Measurements from ENCODE around the gene CDH4. TPM values are rescaled to one million over a fixed set of nuclear protein-coding genes. Genes with fewer than 3 reads are reported as not detected.

The CDH4 gene
- total and polyA plus RNA-seq, 2 donors: 0.04 to 0.42 TPM

- no peak for DNase-seq (ENCODE audit: extremely low spot score)
- Histone ChIP-seq H3K27ac (ENCODE audit: low read depth) (no peak overlapping the region), H3K4me3 (ENCODE audit: low read depth, low read length) (no peak overlapping the region), H3K4me1 (ENCODE audit: insufficient read depth) (no peaks in the 10 kb centered on the region), H3K36me3 (ENCODE audit: insufficient read depth) (no peaks in the 10 kb centered on the region)
- 83% methylated on average over 21 of the region's 21 CpGs for WGBS
Observed at GRCh38 chr20:61730631-61731362, 478.7 kb downstream of the CDH4 start.

GRCh38 chr20:61731363-61732181, 479.5 kb downstream of the CDH4 start:
- Histone ChIP-seq H3K4me3 (ENCODE audit: low read depth, low read length) (no peak overlapping the region), H3K27ac (ENCODE audit: low read depth) (no peak overlapping the region), H3K4me1 (ENCODE audit: insufficient read depth) (no peaks in the 10 kb centered on the region), H3K36me3 (ENCODE audit: insufficient read depth) (no peaks in the 10 kb centered on the region)
- DNase-seq (ENCODE audit: extremely low spot score): no peak
- 78% methylated on average over 22 of the region's 22 CpGs for WGBS

DNA sequence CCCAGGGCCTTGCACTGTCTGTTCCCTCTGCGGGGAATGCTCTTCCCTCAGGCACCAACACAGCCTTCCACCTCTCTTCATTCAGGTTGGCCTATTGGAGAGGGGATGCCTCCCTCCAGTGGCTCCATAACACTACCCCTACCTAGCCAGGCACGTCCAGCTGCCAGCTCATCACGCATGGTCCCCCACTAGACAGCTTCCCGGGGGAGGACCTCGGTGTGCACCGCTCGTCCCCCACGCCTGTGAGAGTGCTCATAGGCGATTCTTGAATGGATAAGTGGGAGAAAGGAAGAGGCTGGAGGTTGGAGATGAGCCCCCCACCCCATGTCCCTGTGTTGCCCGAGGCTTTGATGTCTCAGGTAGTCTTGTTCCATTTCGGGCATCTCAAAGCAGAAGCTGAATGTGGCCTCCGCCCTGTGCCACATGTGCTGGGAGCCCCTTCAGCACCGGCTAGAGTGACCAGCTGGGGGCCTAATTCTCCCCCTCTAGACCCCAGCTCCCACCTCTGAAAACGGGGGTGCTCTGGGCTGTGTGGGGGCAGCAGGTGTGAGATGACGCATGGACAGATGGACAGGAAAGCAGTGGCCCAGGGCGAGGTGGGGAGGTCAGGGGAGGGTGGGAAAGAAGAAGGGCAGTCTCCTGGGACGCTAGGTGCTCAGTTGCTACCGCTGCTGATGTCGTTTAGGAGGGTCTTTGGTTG, 480.6 kb downstream of the CDH4 start:
- H3K36me3 ChIP-seq (ENCODE audit: insufficient read depth): no peaks in the 10 kb centered on the region
- 81% methylated on average over 19 of the region's 19 CpGs for WGBS
- H3K27ac ChIP-seq (ENCODE audit: low read depth): no peak overlapping the region
- no peaks in the 10 kb centered on the region for H3K4me1 ChIP-seq (ENCODE audit: insufficient read depth)
- DNase-seq (ENCODE audit: extremely low spot score): no peak
- no peak overlapping the region for H3K4me3 ChIP-seq (ENCODE audit: low read depth, low read length)

GRCh38 chr20:61733216-61733615, 481.2 kb downstream of the CDH4 start:
- H3K36me3 ChIP-seq (ENCODE audit: insufficient read depth): no peaks in the 10 kb centered on the region
- DNase-seq (ENCODE audit: extremely low spot score): no peak
- H3K27ac ChIP-seq (ENCODE audit: low read depth): no peak overlapping the region
- no peak overlapping the region for H3K4me3 ChIP-seq (ENCODE audit: low read depth, low read length)
- 71% methylated on average over 13 of the region's 13 CpGs for whole genome bisulfite sequencing
- no peaks in the 10 kb centered on the region for H3K4me1 ChIP-seq (ENCODE audit: insufficient read depth)

GRCh38 chr20:61733891-61734732, 482.1 kb downstream of the CDH4 start:
- no peak for DNase-seq (ENCODE audit: extremely low spot score)
- Histone ChIP-seq H3K36me3 (ENCODE audit: insufficient read depth) (no peaks in the 10 kb centered on the region), H3K4me3 (ENCODE audit: low read depth, low read length) (no peak overlapping the region), H3K4me1 (ENCODE audit: insufficient read depth) (no peaks in the 10 kb centered on the region), H3K27ac (ENCODE audit: low read depth) (no peak overlapping the region)
- WGBS: 43% methylated on average over 28 of the region's 28 CpGs

DNA sequence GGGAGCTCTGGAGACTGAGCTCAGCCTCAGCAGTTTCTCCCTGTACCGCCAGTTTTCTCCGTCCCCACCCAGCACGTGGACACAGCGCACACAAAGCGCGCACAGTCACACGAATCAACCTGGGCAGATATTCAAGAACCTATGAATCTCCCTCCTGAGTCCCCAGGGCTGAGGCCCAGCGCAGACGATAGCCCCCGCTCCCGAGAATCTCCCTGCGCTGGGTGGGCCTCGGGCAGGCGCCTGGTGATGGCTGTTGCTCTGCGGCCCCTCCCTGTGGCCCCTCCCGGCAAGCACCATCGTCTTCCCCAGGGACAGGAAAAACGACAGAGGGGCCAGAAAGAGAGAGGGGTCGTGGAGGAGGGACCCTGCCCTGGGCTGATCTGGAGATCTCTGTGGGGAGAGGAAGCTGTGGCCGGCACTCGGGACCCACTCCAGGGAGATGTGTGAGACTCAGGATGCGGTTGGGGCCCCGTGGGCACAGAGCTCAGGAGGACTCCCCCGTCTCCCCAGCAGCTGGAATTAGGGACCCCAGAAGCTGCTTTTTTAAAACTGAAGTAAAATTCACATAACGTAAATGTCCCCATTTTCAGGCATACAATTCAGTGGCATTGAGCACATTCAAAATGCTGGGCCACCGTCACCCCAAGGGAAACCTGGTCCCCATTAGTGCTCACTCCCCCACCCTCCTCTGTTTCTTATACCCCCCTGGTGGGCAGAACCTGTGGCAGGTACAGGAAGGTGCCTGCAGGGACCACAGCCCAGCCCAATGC, 482.9 kb downstream of the CDH4 start:
- no peak overlapping the region for H3K27ac ChIP-seq (ENCODE audit: low read depth)
- no peak overlapping the region for H3K4me3 ChIP-seq (ENCODE audit: low read depth, low read length)
- H3K4me1 ChIP-seq (ENCODE audit: insufficient read depth): no peaks in the 10 kb centered on the region
- 60% methylated on average over 26 of the region's 26 CpGs for WGBS
- DNase-seq (ENCODE audit: extremely low spot score): no peak
- no peaks in the 10 kb centered on the region for H3K36me3 ChIP-seq (ENCODE audit: insufficient read depth)

DNA sequence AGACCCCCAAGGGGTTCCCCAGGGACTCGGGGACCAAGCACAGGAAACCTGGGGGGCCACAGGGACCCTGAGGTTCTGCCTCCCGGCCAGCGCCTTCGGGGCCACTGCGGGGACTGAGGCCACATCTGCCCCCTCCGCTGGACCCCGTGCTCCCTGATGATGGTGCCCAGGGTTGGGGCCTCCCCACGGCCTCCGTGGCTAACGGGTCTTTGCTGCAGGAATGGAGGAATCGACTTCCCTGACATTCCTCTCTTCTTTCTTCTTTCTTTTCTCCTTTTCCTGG, 483.4 kb downstream of the CDH4 start:
- DNase-seq (ENCODE audit: extremely low spot score): no peak
- Histone ChIP-seq H3K36me3 (ENCODE audit: insufficient read depth) (no peaks in the 10 kb centered on the region), H3K27ac (ENCODE audit: low read depth) (no peak overlapping the region), H3K4me1 (ENCODE audit: insufficient read depth) (no peaks in the 10 kb centered on the region), H3K4me3 (ENCODE audit: low read depth, low read length) (no peak overlapping the region)
- 77% methylated on average over 11 of the region's 11 CpGs for WGBS

DNA sequence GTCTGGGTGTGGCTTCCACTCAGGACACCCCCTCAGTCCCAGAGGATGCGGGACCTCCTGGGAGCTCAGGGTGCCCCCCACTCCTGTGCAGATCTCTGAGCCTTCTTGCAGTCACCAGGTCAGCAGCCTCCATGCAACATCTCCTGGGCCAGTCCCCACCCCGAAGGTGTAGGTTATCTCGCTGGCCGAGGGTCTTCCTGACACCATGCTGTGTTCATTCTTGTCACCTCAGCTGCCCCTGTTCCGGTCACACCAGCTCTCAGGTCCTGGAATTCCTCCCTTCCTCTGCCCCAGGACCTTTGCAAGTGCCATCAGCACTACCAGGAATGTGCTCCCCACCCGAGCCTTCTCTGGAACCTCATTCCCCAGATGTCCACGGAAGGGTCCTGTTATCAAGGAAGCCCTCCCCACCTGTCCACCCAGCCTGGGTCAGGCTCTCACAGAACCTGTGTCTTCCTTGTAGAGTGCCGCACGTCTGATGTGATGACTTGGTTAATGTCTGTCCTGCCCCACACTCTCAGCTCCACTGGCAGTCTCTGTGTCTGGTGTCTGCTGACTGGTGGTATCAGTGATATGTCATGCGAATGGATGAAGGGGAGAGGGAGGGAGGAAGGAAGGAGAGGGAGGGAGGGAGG, 484.1 kb downstream of the CDH4 start:
- H3K36me3 ChIP-seq (ENCODE audit: insufficient read depth): no peaks in the 10 kb centered on the region
- H3K4me1 ChIP-seq (ENCODE audit: insufficient read depth): no peaks in the 10 kb centered on the region
- 59% methylated on average over 10 of the region's 10 CpGs for WGBS
- no peak overlapping the region for H3K4me3 ChIP-seq (ENCODE audit: low read depth, low read length)
- no peak overlapping the region for H3K27ac ChIP-seq (ENCODE audit: low read depth)
- DNase-seq (ENCODE audit: extremely low spot score): no peak

- no peak overlapping the region for H3K27ac ChIP-seq (ENCODE audit: low read depth)
- 46% methylated on average over 14 of the region's 14 CpGs for WGBS
- no peak for DNase-seq (ENCODE audit: extremely low spot score)
- no peaks in the 10 kb centered on the region for H3K36me3 ChIP-seq (ENCODE audit: insufficient read depth)
- H3K4me3 ChIP-seq (ENCODE audit: low read depth, low read length): no peak overlapping the region
- H3K4me1 ChIP-seq (ENCODE audit: insufficient read depth): no peaks in the 10 kb centered on the region
Observed at GRCh38 chr20:61736751-61737310, 484.8 kb downstream of the CDH4 start.

- no peak overlapping the region for H3K4me3 ChIP-seq (ENCODE audit: low read depth, low read length)
- H3K36me3 ChIP-seq (ENCODE audit: insufficient read depth): no peaks in the 10 kb centered on the region
- 86% methylated on average over 8 of the region's 8 CpGs for WGBS
- H3K27ac ChIP-seq (ENCODE audit: low read depth): no peak overlapping the region
- DNase-seq (ENCODE audit: extremely low spot score): no peak
- no peaks in the 10 kb centered on the region for H3K4me1 ChIP-seq (ENCODE audit: insufficient read depth)
Observed at GRCh38 chr20:61737346-61737745, 485.3 kb downstream of the CDH4 start.

- H3K4me3 ChIP-seq (ENCODE audit: low read depth, low read length): no peak overlapping the region
- no peak overlapping the region for H3K27ac ChIP-seq (ENCODE audit: low read depth)
- no peak for DNase-seq (ENCODE audit: extremely low spot score)
- no peaks in the 10 kb centered on the region for H3K4me1 ChIP-seq (ENCODE audit: insufficient read depth)
- 82% methylated on average over 16 of the region's 16 CpGs for WGBS
- no peaks in the 10 kb centered on the region for H3K36me3 ChIP-seq (ENCODE audit: insufficient read depth)
Observed at GRCh38 chr20:61737812-61738443, 485.9 kb downstream of the CDH4 start.

DNA sequence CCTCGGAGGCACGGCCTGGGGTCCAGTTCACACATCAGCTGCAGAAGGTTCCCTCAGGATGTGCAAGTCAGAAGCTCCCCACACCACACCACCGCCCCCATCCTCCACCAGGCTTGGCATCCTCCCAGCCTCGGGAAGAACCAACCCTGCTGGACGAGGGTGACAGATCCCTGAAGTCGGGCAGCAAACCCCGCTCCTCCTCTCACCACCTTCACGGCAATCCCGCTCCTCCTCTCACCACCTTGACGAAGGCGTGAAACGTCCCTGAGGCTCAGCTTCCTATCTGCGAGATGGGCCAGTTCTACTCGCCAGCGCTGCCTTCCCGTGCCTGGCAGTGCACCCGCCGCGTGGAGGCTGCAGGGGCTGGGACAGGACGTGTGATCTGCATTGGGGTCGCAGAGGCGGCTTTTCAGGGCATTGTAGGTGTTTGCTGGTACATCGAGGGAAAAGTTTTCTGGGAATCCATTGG, 486.6 kb downstream of the CDH4 start:
- WGBS: 77% methylated on average over 23 of the region's 23 CpGs
- DNase-seq (ENCODE audit: extremely low spot score): no peak
- no peaks in the 10 kb centered on the region for H3K4me1 ChIP-seq (ENCODE audit: insufficient read depth)

More for the DNA sequence above, 486.6 kb downstream of the CDH4 start:
- Histone ChIP-seq H3K36me3 (ENCODE audit: insufficient read depth) (no peaks in the 10 kb centered on the region), H3K27ac (ENCODE audit: low read depth) (no peak overlapping the region), H3K4me3 (ENCODE audit: low read depth, low read length) (no peak overlapping the region)

All from urinary bladder (tissue), 4 donors.